GM21515 (cell line): ENCODE results near the gene CCDC102B.
"Not testable (repeated sequence)": the region's sequence is repeated elsewhere in the genome, so short reads cannot be mapped to it uniquely, and the experiment has no call there.

Experiments used
- ATAC-seq: cut with Tn5 transposase; IDR thresholded peaks from one replicate; pipeline ENCODE4 v1.9.1; 2021; ENCODE audit not compliant: unreplicated experiment

CCDC102B gene

DNA sequence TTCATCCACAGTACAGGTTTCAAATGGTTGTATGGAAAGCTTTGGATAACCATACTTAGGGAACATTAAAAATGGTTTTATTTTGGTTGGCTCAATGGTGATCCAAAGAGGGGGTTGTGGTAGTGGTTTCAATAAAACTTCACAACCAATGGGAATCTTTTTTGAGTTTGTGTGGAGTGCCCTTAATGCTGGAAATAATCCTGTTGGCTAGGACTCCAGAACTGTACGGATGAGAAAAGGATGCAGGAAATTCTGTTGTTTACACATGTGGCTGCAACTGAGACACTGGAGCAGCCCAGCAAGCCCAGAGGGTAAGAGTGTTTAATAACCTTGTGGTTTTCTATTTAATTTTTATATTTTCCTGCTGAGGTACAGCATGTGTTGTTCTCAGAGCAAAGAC lies at the start of gene CCDC102B:
TSS of gene CCDC102B (plus strand) at position 210 of the 400 bp plus-strand sequence. CDS start 38,684 bp downstream, outside the sequence.
- no peak for ATAC-seq

DNA sequence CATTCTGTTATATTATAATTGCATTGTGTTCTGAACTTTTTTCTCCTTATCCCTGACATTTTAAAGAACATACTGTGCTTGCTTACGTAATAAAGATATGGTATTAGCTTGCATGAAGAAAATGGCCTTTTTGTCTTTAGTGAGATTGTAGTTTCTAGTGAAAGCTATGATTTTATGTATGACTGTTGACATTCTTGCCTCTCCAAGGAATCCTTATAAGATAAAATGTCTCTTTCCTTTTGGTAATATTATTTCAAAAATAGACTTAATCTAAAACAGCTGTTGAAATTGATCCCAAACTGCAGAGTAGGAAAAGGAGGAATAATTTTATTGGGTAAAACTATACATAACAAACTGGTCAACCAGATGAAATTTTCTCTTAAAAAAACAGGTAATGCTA lies 40.8 kb upstream of the CCDC102B start:
- ATAC-seq = no peak

DNA sequence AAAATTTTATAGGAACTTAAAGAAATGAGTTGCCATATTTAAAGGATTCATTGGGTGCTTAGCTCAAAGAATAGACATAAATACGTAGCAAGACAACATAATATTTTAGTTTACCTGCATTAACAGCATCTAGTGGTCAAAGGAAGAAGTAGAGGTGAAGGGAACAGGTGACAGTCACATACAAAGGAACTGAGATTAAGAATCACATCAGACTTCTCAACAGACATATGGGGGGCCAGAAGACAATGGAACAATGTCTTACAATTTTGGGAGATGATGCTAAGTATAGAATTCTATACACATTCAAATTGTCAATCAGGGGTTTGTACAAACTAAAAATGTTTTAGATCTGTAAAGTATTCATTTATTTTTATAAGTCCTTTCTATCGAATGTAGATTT lies 38.6 kb upstream of the CCDC102B start:
- ATAC-seq = no peak

DNA sequence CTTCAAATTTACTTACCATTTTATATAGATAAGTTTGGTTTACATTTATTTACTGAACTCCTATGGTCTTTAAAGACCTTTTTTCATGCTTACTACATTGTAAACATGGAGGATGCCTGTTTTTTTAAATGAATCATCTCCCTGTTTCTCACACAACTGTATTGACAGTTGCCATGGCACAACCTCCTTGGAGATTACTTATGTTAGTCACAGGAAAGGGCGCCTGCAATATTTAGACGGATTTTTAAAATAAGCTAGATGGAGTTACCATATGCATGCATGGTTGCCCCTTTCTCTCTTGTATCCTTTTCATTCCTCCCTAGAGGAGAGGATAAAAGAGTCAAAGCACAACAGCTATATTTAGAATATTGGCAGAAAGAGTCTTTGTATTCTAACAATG lies 34.8 kb upstream of the CCDC102B start:
- no peak for ATAC-seq

DNA sequence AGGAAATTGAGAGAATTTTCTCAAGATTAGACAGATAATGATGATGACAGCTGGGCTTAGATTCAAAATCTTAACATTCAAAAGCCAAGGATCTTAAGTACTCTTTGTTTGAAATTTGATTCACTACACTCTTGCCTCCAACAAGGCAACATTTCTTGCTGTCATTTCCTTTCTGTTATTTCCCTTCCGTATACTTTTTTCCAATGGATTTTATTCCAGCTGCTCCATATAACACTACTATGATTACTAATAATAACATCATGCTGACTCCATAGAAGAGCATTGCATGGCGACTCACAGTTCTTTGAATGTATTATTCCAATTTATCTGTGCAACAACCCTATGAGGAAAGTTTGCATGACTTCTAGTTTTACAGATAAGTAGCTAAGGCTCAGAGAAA lies 33.9 kb upstream of the CCDC102B start:
- ATAC-seq = no peak

DNA sequence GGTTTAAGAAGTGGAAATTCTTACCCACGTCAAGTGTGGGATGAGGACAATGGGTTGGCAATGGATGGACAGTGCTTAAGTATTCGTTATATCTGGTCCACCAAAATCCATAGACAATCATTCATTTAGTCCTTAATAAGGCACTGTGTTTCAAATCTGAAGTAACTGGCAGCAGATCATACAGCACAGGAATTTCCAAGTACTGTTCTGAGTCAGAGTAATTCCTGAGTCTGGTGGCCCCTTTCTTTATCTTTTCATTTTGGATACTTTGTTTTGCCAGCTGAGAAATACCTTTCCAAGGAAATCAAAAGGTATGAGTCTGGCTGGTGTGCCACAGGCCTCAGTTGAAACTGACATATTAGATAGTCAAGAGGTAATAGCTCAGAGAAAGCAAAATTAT lies 31.4 kb upstream of the CCDC102B start:
- no peak for ATAC-seq

DNA sequence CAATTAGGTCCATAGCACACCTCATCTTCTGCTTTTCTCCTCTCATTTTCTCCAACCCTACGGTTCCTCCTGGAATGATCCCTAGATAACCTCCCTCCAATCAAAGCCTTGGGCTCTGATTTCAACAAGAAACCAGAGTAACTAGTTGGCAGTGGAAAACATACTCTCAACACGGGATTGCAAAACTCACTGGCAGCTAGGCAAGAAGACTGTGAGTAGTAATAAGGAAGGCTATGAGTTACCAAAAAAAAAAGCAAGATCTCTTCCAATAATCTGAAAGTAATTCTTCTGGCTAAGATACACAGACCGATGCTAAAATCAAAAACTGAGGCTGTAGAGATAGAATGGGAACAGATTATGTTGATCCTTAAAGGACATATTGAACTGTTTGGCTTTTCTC lies 28.4 kb upstream of the CCDC102B start:
- no peak for ATAC-seq

DNA sequence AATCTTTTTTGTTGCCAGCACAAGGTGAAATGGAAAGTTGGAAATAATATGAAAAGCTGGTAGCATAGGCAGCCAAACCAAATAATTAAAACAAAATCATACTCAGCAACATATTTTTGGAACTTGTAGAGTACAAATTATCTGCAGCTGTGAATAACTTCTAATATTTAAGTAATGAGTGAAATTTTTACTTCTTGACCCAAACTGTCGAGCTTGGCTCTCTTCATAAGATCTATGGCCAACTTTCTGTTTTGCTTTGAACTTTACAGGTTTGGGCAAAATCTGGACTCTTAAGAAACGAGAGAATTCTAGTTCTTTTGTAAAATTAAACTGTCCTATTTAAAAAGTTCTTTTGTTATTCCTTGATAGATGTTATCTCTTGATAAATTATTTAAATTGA lies 25.6 kb upstream of the CCDC102B start:
- no peak for ATAC-seq

DNA sequence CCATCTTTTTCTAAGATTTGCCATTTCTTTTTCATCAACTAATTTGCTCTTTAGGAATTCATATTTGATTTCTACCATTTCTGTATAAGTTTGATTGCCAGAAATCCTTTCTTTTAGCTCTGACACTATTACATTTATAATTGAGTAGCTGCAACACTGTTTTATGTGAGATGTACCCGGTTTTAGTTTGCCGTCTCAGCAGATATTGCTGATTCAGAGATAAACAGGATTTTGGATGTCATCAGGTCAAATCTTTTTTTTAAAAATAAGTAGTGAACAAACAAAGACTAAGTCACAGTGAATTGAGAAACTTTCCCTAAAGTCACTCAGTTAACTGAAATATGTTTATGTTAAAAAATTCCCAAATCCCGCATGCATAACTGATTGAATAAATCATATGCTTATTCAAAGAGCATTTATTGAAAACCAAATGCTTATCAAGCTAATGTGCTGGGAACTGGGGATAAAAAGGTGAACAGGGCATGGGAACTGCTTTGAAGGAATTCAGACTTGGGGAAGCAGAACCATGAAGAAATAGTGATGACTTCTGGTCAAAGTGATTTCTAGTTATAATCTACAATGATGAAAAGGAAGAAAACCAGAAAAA lies 19.5 kb upstream of the CCDC102B start:
- no peak for ATAC-seq

DNA sequence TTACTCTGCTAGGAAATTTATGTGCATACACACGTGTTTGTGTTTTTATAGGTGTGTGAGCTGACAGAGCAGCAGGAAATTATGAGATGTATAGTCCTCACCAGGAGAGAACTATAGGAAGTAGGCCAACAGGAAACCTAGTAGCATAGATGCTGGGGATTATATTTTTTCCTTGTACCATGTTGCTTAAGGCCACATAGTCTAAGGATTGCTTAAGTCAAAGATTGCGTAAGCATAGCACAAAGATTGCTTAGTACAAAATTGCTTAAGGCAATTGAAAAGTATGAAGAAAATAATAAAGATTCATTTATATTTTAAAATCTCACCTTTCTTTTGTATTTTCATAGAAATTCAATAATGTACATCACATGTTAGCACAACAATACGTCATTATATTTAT lies 18.7 kb upstream of the CCDC102B start:
- no peak for ATAC-seq

DNA sequence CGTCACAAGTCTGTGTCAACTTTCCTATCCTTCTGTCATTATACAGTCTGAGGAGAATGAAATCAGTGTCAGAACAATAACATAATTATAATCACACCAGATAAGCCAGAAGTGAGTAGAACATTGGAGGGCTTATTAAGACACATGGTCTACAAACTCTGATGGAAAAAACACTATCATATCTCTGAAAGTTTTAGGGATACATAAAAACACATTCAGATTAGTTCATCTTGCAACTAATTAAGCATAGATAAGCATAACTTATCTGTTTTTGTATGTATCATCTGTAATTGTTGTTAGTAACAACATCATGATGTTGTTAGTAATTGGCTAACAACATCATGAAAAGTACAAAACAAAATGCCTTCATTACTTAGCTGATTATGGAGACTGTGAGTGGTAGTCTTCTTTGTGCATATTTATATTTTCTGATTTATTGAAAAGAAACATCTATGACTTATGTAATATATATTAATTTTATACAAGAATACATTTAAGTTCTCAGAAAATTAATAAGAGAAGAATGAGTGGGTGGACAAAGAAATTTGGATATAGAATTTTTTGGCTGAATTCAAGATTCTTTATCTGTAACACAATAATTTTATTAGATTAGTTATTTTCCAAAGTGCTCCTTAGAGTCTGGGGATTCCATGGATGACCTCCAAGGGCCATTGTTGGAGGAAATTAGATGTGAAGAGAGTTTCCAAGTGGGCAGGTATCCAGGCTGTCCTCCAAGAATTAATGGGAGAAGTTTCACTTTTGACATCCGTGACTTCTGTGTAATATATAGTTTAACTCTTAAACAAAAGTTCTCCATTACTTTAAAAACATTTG lies 16.9 kb upstream of the CCDC102B start:
- no peak for ATAC-seq

DNA sequence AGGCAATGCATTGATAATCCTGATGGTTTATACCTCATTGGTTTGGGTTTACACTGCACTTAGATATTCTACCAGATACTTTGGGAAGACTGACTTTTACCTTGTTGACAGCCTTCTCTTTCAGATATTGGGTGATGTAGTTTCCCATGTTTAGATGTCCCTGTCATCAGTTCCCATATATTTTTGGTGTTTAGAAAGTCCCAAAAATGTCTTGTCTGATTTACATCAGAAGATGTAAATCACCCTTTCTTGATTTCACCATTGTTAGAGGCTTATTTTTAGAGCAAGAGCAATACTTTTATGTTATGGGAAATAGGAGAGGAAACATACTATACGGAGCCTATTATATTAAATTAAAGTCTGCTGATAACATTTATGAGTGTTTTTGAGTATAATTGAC lies 14.4 kb upstream of the CCDC102B start:
- no peak for ATAC-seq

DNA sequence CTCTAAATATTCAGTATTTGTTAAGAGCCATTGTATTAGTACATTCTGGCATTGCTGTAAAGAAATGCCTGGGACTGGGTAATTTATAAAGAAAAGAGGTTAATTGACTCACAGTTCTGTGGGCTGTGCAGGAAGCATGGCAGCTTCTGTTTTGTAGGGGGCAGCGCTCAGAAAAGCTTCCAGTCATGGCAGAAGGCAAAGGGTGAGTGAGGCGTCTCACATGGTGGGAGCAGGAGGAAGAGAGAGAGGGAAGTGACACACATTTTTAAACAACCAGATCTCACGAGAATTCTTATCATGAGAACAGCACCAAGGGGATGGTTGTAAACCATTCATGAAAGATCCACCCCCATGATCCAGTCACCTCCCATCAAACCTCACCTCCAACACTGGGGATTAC lies 13.8 kb upstream of the CCDC102B start:
- no peak for ATAC-seq

DNA sequence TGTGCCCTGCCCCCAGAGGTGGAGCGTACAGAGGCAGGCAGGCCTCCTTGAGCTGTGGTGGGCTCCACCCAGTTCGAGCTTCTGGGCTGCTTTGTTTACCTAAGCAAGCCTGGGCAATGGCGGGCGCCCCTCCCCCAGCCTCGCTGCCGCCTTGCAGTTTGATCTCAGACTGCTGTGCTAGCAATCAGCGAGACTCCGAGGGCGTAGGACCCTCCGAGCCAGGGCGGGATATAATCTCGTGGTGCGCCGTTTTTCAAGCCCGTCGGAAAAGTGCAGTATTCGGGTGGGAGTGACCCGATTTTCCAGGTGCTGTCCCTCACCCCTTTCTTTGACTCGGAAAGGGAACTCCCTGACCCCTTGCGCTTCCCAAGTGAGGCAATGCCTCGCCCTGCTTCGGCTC lies 7.6 kb upstream of the CCDC102B start:
- ATAC-seq = not testable (repeated sequence)

DNA sequence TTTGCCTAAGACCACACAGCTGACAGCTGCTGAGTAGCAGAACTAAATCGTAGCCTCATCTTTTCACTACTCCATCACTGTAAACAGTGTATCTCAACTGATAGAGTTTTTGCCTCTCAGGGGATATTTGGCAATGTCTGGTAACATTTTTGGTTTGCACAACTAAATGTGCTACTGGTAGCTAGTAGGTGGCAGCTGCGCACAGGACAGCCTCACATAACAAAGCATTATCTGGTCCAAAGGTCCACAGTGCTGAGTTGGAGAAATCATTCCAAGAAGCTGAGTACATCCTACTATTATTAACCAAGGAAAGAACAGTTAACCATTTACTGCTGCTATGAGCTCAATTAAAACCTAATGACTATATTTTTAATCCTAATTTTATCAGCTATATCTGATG lies 6.1 kb upstream of the CCDC102B start:
- ATAC-seq = no peak

DNA sequence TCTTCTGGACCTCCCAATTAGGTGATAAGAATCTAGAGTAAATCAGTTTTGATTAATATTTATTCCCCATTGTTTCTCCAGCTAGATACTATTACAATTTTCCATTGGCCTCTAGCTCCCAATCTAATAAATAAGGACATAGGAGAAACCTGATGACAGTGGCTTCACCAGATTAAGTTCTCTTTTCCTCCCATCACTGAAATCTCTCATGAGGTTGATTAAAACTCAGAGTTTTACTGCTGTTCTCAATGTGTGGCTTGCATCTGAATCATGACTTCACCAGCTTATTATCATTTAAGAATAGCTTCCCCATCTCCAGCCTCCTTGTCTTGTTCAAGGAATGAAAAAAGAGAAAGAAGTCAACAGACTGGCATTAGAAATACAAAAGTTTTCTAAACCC lies 3.9 kb upstream of the CCDC102B start:
- ATAC-seq = no peak

DNA sequence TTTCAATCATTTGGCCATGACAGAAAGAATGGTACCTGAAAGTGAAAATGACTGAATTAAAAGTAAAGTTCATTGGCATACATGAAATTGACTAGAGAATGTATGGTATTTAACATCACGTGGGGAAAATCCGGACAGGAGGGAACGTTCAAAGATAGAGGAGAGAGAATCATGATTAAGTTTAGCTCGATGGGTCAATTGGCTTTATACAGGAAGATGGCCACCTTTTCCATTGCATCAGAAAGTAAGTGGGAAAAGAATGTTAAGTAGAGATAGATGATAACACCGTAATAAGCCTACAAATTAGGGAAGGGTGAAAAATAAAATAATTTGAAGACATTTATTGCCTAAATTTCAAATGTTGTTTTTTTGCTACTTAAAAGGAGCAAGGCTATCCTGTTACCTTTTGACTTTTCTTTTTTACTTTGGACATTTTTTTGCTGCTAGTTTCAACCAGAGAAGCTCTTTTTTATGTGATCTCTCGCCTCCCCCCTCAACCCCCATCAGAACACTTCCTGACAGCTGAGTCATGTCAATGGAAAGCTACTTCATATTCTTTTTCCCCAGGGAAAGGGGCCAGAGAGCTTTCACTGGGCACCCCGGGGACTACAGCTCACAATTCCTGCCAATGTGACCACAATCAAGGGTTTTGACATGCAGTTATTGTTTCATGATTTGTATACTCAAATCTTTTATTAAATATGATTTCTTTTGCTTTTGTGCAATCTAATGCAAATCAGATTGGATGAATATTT lies 767 bp upstream of the CCDC102B start:
- no peak for ATAC-seq

DNA sequence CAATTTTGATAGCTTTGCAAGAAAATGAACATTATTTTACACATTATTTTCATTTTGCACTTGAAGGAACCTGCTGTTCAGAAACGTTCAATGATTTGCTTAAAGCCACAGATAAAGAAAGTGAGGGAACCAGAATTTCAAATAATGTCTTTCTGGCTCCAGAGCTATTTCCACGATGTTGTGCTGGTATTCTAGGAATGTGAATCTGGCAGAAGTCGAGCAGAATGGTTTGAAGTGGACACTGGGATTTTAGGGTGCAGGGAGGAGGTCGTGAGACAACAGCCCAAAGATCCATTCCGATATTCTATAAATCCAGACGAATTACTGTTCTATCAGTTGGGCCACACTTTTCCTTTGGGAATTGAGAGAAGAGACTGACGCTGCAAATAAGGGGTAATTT lies 2.2 kb downstream of the CCDC102B start:
- no peak for ATAC-seq

DNA sequence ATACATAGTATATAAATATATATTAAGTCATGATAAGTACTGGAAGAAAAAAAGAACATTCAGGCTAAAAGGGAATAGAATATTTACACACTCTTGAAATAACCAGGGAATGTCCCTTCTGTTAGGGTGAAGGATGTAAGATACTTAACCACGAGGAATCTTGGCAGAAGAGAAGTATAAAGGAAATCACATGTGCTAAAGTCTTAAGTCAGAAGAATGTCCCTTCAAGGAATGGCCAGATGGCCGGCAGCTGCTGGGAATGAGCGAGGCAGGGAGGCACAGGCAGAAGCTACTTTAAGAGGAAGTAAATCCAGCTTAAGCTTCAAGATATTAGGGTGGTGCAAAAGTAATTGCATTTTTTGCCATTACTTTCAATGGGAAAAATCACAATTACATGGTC lies 5.5 kb downstream of the CCDC102B start:
- ATAC-seq = no peak

DNA sequence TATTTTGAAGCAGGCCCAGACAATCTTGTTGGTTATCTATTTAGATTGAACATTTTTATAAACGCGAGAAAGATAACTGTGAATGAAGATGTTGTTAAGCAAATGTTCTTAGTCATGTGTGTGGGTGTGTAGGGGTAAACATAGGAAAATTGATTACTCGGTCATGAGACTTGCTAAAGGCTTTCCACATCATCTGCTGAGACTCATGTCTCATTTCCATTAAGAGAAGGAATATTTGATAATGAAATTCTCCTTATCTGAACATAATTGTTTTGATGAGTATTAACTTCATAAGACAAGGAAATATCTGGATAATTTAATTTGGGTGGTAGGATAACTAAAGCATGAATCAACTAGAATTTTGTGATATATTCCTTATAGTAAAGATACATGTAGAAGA lies 19.7 kb downstream of the CCDC102B start:
- no peak for ATAC-seq

DNA sequence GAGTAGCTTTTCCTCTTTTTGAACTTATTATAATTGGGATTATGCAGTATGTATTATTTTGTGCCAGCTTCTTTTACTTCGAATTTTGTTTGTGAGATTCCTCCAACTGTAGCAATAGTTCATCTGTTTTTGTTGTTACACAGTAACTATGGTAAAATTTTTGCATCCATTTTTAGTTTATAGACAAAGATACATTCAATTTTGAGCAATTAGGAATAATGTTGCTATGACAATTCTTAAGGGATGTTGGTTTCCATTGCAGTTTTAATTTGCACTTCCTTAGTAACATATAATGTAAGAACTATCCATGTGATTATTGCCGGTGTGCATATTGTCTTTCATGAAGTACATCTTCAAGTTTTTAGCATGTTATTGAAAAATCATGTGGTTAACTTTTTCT lies 20.7 kb downstream of the CCDC102B start:
- ATAC-seq = no peak

DNA sequence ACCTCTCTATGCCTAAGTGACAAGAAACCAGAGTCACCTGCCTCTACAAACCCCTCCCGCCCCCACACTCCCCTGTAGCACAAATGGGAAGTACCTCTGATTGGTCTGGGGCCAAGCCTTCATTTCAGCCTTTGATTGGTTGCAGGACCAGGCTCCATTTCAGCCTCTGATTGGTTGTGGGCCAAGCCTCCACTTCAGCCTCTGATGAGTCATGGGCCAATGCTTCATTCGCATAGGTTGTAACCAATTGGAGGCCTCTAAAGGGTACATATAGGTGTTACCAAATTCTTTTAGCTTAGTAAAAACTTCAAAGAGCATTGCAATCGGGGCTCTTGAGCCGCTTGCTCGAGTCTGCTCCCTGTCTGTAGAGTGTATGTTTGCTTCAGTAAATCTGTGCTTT lies 25.0 kb downstream of the CCDC102B start:
- ATAC-seq = no peak
